Inflammatory macrophage (primary cell): Measurements from ENCODE around the gene GOLGA8T.
"Not testable (repeated sequence)": the region's sequence is repeated elsewhere in the genome, so short reads cannot be mapped to it uniquely, and the experiment has no call there.

ENCODE experiments used
- DNase-seq, 2 donors: peaks; one replicate each; pipeline ENCODE4 v3.0.0-alpha.2; 2020 to 2022

Gene GOLGA8T

DNA sequence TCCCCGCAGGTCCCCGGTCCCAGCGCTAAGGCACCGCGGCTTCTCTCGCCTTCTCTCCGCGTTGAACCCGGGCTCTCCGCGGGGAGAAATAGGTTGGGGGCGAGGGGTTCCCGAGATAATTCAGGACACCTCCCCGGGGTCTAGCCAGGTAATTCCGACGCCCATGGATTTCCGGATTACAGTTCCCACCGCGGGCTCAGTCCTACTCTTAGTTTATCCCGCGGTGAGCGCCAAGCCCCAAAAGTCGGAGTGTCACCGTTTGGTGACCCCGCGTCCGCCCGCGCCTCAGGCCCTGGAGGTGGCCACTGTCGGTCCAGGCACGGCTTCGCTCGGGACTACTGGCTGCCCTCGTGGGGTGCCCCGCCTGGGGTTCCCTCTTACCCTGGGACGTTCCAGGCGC is 56.8 kb downstream of the GOLGA8T start:
- DNase-seq = not testable (repeated sequence)

DNA sequence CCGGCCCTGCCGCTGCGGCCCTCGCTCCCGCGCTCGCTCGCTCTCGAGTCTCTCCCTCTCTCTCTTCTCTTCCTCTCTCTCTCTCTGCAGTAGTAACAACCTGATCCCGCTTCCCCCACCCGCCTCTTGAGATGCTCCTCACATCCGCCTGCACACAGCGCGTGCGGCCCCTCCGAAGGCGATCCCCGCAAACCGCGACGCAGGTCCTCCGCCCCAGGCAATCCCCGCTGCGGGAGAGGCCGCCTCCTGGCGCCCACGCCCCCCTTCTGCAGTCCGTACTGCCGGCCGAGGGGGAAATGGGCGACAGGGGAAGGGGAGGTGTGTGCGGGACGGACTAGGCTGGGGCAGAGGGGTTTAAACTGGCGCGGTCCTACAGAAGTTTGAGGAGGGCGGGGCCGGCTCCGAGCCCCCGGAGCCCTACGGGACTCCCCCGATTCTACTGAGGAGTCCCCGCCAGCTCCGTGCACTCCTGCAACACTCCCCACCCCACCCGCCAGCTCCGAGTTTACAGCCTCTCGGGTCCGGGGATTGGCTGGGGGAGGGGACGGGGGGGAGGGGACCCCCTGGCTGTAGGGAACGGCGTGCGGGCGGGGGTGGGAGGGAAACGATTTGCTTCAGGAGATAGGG is 57.4 kb downstream of the GOLGA8T start:
- DNase-seq = not testable (repeated sequence)

DNA sequence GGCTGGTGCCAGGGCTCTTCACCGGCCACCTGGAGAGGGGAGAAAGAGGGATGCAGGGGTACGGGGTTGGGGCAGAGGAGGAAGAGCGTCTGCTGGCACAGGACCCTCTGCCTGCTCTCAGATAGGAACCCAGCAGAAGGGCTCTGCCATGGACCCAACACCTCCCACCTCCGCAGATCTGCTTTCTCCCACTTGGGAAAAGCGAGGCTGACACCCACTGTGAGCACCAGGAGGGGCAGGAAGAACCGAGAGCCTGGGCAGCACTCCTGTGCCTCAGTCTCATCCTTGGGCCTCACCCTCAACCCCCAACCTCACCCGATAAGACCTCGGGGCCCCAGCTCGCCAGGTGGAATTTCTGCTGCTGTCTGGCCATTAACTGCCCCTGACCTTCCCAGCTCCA is 58.0 kb downstream of the GOLGA8T start:
- DNase-seq = not testable (repeated sequence)
